Epithelial cell of prostate (primary cell): ENCODE results near the gene URB1.
"Not testable (repeated sequence)": the region's sequence is repeated elsewhere in the genome, so short reads cannot be mapped to it uniquely, and the experiment has no call there.

Experiments used
- DNase-seq: peaks from one replicate; pipeline ENCODE4 v3.0.0-alpha.2; 2011; ENCODE audit warnings: low read depth, low spot score
- H3K27ac ChIP-seq: fragments of 450-650 bp; 2 replicates; pipeline ENCODE4 v1.5.1; 2017; ENCODE audit warnings: mild to moderate bottlenecking

The URB1 gene

GRCh38 chr21:32392880-32393676 lies at the start of gene URB1:
URB1 (minus strand) TSS chr21:32393012; CDS start chr21:32392910, 102 bp downstream.
- H3K27ac ChIP-seq, result peak within 1 kb of the TSS; percentile 83

GRCh38 chr21:32437729-32438128 lies 44.9 kb upstream of the URB1 start:
- DNase-seq, result no peak

More at GRCh38 chr21:32392880-32393676, at the start of gene URB1:
- DNase-seq, result no peak

GRCh38 chr21:32432982-32433660 lies 40.3 kb upstream of the URB1 start:
- DNase-seq, result peak; percentile 58
- not testable (repeated sequence) for H3K27ac ChIP-seq

More at GRCh38 chr21:32437729-32438128, 44.9 kb upstream of the URB1 start:
- no peak overlapping the region for H3K27ac ChIP-seq

- H3K27ac ChIP-seq, result peak overlapping the region; percentile 90
- no peak for DNase-seq
These were observed 35.3 kb upstream of the URB1 start for GRCh38 chr21:32427958-32428623.

- peak overlapping the region; percentile 90 for H3K27ac ChIP-seq
- no peak for DNase-seq
These were observed 33.8 kb upstream of the URB1 start for GRCh38 chr21:32426592-32427051.

- H3K27ac ChIP-seq, result peak overlapping the region; percentile 90
- DNase-seq, result peak; percentile 41
These were observed 33.3 kb upstream of the URB1 start for GRCh38 chr21:32426066-32426465.

GRCh38 chr21:32425628-32426027 lies 32.8 kb upstream of the URB1 start:
- no peak for DNase-seq
- H3K27ac ChIP-seq, result peak overlapping the region; percentile 90

GRCh38 chr21:32424674-32425073 lies 31.9 kb upstream of the URB1 start:
- H3K27ac ChIP-seq, result peak overlapping the region; percentile 90
- DNase-seq, result no peak

GRCh38 chr21:32424191-32424535 lies 31.4 kb upstream of the URB1 start:
- peak overlapping the region; percentile 90 for H3K27ac ChIP-seq
- no peak for DNase-seq

- H3K27ac ChIP-seq, result peak overlapping the region; percentile 90
- DNase-seq, result peak; percentile 41
These were observed 30.7 kb upstream of the URB1 start for GRCh38 chr21:32423320-32424190.

- DNase-seq, result no peak
- no peak overlapping the region for H3K27ac ChIP-seq
These were observed 29.3 kb upstream of the URB1 start for GRCh38 chr21:32422064-32422463.

- DNase-seq, result no peak
These were observed 25.3 kb upstream of the URB1 start for GRCh38 chr21:32418146-32418545.

GRCh38 chr21:32415451-32416398 lies 22.9 kb upstream of the URB1 start:
- H3K27ac ChIP-seq, result no peak overlapping the region
- no peak for DNase-seq

More at GRCh38 chr21:32418146-32418545, 25.3 kb upstream of the URB1 start:
- no peak overlapping the region for H3K27ac ChIP-seq

- no peak for DNase-seq
- H3K27ac ChIP-seq, result peak overlapping the region; percentile 78
These were observed 22.0 kb upstream of the URB1 start for GRCh38 chr21:32414579-32415358.

GRCh38 chr21:32413697-32414578 lies 21.1 kb upstream of the URB1 start:
- peak overlapping the region; percentile 78 for H3K27ac ChIP-seq
- no peak for DNase-seq

- H3K27ac ChIP-seq, result peak overlapping the region; percentile 78
- no peak for DNase-seq
These were observed 20.2 kb upstream of the URB1 start for GRCh38 chr21:32413015-32413504.
